ENCODE results near the gene ZEB2. TPM values are rescaled to one million over a fixed set of nuclear protein-coding genes. Genes with fewer than 3 reads are reported as not detected.

The ZEB2 gene
- total RNA-seq, 1 experiment from 2014 or later, result 1.2 TPM

- Histone ChIP-seq H3K56ac (ENCODE audit: insufficient read length, low read depth, low read length) (no peak overlapping the region), H3K4me1 (ENCODE audit: insufficient read depth, low read length) (0 out of 2 replicates have a peak, but pooled peaks cover 2% of the 10 kb centered on the region), H4K20me1 (ENCODE audit: control insufficient read depth, insufficient read depth, insufficient read length) (no peaks in the 10 kb centered on the region), H2BK15ac (ENCODE audit: low read depth, low read length) (no peak overlapping the region), H3K18ac (ENCODE audit: insufficient read length, low read depth, low read length) (no peak overlapping the region), H2AK5ac (ENCODE audit: insufficient read length, low read length) (no peak overlapping the region), H3K27ac (ENCODE audit: insufficient read length, low read depth, low read length) (no peak overlapping the region), H2BK120ac (ENCODE audit: low read depth, low read length, poor library complexity, severe bottlenecking) (no peak overlapping the region), H2BK5ac (ENCODE audit: insufficient read length, low read length) (no peak overlapping the region), H2BK20ac (ENCODE audit: low read depth, low read length, poor library complexity, severe bottlenecking) (no peak overlapping the region), H3K79me2 (ENCODE audit: insufficient read depth, low read length) (no peaks in the 10 kb centered on the region), H3T11ph (ENCODE audit: low read length) (no peak overlapping the region), H3K4ac (ENCODE audit: low read depth, low read length) (no peak overlapping the region), H3K23me2 (ENCODE audit: insufficient read length, low read depth, low read length, poor library complexity, severe bottlenecking) (no peaks in the 10 kb centered on the region), H3K79me1 (ENCODE audit: insufficient read depth, low read depth, low read length, poor library complexity, severe bottlenecking) (no peaks in the 10 kb centered on the region), H4K5ac (ENCODE audit: insufficient read length, low read depth, low read length) (no peak overlapping the region), H4K91ac (ENCODE audit: insufficient read length, low read depth, low read length) (no peak overlapping the region), H3K9me3 (ENCODE audit: control insufficient read depth, low read depth, low read length) (no peaks in the 10 kb centered on the region), H3K27me3 (ENCODE audit: insufficient read depth, low read length) (peaks cover 10% of the 10 kb centered on the region; the same call in 1 of the 2 replicates), H3K14ac (ENCODE audit: insufficient read depth, low read length) (no peak overlapping the region), H3K9ac (ENCODE audit: extremely low read depth, insufficient read length, low read length) (no peak overlapping the region), H3K23ac (ENCODE audit: insufficient read length, low read depth, low read length) (no peak overlapping the region), H3K4me2 (ENCODE audit: insufficient read depth, insufficient read length, low read length) (no peak overlapping the region), H2AFZ (ENCODE audit: low read length) (no peak overlapping the region), H2BK12ac (ENCODE audit: insufficient read length, low read depth, low read length) (no peak overlapping the region), H4K8ac (replicated peaks; ENCODE audit: insufficient read length, low read depth, low read length) (no peak overlapping the region)
- WGBS (ENCODE audit: extremely low coverage, insufficient read length, low lambda C conversion rate), result no CpG with 5 or more reads among the region's 1 CpG
- Mint-ChIP-seq H3K27me3 (ENCODE audit: low read depth) (peaks cover 4% of the 10 kb centered on the region), H3K36me3 (ENCODE audit: insufficient read depth in 1 of 3, low read depth in 3 of 3) (no peaks in the 10 kb centered on the region), H3K4me1 (peaks cover 0 to 4% of the 10 kb centered on the region in 2 experiments; a peak in 1 of 4 replicates), H3K27ac (no peak overlapping the region), H3K9me3 (no peaks in the 10 kb centered on the region), H3K4me3 (no peak overlapping the region)
- no peak for DNase-seq
- no peak for TF ChIP-seq CTCF (conservative IDR thresholded peaks at IDR 0.05)
Observed at GRCh38 chr2:144385381-144385780, 134.5 kb downstream of the ZEB2 start.

Data from H9 (cell line).